NOMO-1 treated with DMSO at 0.1 percent for 48 hours (cell line): ENCODE measurements around the gene ABHD16A.

Source experiments
- DNase-seq: peaks from one replicate; lab custom pipeline; 2025; ENCODE audit not compliant: unreplicated experiment; lab: John Stamatoyannopoulos, UW

ABHD16A gene

DNA sequence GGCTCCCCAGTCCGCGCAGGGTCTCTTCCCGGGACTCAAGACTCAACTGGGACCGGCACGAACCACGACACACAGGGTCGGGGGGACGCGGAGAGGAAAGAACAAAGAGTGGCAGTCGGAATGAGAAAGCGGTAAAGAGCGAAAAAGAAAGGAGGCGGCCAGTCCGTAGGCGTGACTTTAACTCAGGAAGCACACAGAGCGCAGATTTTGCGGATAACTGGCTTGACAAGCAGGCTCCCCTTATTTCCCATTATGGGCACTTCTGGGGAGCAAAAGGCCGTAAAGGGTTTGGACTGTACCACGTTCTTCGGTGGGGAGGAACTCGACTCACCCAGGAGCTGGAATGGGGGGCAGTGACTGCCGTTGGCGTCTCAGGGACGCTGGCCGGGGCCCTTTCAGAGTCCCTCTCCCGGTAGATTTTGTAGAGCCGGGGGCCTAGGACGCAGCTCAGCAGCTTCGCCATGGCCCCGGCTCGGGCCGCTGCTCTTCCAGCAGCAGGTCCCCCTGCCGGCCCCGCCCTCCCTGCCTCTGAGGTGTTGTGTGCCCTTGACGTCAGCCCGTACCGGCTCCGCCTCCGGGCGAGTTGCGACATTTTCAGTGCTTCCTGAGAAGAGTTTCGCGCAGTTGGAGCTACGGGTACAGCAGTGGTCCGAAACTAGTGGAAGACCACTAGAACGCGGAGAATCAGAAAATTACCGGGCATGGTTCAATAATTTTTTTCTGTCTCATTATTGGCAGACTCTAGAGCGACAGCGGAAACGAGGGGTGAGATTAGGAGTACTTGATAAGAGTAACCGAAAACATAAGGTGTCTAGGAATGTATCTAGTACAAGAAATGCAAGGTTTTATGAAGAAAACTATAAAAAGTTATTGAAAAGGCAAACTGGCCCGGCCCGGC lies at the start of gene ABHD16A:
ABHD16A (minus strand) TSS at position 506 of the 898 bp plus-strand sequence; CDS start at position 463, 43 bp downstream.
- peak; percentile 98 for DNase-seq

GRCh38 chr6:31752739-31753319 lies 49.7 kb upstream of the ABHD16A start:
- no peak for DNase-seq

DNA sequence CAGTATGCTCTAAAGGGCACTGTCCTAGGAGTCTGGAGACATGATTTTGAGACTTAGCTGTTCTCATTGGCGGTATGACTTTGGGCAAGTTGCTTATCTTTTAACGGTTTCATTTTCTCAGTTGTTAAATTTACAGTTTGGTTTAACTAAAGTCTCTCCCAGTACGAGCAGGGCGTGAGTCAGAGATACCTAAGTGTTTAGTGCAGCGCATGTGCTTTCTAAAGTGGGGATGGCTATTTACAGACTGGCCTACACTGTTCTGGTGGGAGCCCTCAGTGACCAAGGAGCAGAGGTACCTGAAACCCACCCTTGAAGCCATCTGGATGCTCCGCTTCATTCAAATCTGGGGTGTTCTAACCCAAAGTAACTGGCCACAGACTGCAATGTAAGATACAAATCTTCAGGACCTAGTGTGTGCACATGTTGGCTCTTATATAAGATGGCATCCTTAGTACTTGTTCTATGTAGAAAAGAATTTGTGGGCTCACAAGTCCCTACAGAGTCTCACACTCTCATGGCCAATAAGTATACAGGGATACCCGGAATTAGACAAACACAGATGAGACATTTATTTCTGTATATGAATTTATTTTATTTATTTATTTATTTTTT lies 47.4 kb upstream of the ABHD16A start:
- no peak for DNase-seq

DNA sequence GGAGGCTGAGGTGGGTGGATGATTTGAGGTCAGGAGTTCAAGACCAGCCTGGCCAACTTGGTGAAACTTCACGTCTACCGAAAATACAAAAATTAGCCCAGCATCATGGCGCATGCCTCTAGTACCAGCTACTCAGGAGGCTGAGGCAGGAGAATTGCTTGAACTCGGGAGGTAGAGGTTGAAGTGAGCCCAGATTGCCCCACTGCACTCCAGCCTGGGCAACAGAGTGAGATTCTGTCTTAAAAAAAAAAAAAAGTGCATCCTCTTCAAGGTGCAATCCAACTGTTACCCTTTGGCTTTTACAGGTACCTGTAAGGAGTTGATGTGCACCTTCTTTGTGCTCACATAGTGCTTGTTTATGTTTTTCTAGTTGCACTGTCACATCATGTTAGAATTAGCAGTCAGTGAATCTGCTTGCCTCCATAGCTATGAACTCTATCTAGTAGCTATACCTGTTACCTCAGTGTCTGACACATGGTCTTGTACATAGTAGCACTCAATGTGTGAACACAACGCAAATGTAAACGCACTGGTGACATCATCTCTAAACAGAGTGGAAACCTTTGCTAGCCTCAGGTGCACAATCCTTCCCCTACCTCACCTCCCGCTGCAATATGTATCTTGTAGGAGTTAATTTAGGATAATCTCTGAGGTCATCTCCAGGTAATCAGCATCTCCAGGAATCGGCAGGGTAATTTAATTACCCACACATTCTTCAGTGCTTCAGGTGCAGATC lies 46.3 kb upstream of the ABHD16A start:
- DNase-seq, result no peak

GRCh38 chr6:31744422-31744821 lies 41.3 kb upstream of the ABHD16A start:
- no peak for DNase-seq

DNA sequence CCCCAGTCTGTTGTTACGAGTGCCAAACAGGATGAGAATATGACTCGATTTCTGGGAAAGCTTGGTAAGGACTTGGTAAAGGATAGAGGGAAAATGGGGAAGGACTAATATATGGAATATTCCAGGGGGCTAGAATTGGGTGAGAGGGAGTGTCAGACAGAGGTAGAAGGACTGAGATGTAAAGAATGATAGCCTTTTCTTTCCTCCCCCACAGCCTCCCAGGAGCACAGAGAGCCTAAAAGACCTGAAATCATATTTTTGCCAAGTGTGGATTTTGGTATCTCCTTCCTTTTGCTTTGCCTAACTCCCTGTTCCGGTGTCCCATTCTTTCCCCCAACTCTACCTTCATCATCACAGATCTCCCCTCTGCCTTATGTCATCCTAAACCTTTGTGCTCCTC lies 39.8 kb upstream of the ABHD16A start:
- DNase-seq, result no peak

- DNase-seq, result no peak
These were observed 38.7 kb upstream of the ABHD16A start for GRCh38 chr6:31741815-31742214.

- peak; percentile 70 for DNase-seq
These were observed 37.5 kb upstream of the ABHD16A start for GRCh38 chr6:31740397-31741223.

DNA sequence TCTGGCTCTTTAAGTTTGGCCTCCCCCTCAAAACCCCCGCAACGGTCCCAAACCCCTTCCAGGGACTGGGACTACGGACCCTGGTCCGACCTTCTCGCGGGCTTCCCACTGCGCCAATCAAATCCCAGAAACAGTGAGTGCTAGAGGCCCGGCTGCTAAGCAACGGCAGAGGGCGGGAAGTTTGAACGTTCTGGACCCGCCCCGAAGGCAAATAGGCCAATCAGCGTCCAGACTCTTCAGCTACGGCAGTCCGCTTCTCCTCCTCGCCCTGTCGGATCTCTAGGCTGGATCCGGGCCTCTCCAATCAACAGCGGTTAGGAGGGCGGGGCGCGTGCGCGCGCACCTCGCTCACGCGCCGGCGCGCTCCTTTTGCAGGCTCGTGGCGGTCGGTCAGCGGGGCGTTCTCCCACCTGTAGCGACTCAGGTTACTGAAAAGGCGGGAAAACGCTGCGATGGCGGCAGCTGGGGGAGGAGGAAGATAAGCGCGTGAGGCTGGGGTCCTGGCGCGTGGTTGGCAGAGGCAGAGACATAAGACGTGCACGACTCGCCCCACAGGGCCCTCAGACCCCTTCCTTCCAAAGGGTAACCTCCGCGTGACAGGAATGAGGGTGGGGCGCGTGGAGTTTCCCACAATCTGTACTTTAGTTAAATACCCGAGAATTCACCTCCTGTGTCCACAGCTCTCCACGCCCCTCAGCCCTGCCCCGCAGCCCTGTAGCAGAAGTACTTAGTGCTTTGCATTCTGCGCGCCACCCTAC lies 36.7 kb upstream of the ABHD16A start, which contains the start of gene MSH5:
MSH5 (plus strand) TSS at position 367 of the 758 bp plus-strand sequence. CDS start 462 bp downstream, outside the sequence.
- DNase-seq, result peak; percentile 100

GRCh38 chr6:31737991-31738979 lies 35.2 kb upstream of the ABHD16A start:
- peak; percentile 98 for DNase-seq

DNA sequence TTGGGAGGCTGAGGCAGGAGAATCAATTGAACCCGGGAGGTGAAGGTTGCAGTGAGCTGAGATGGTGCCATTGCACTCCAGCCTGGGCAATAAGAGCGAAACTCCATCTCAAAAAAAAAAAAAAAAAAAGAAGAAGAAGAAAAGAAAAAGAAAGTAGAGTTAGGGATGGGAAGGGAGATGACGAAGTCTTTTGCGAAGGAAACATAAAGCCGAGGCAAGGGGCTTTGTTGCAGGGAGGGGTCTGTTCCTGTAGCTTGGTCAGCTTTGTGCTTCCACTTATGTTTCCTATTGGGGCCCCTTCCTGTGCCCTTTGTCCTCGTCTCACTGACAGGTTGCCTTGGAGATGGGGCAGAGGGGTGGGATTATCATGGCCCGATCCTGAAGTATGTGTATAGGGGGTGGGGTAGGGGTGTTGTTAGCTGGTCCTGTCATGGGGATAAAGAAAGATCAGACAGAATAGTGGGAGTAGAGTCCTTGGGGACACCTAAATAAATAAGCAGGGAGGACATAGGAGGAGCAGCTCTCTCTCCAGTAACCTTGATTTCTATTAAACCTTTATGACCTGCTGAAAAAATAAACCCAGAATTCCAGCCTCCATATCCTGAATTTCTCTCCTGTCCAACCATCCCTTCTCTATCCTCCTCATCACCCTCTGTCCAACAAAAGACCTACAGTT lies 34.3 kb upstream of the ABHD16A start:
- DNase-seq, result peak; percentile 86

GRCh38 chr6:31736768-31737314 lies 33.7 kb upstream of the ABHD16A start:
- no peak for DNase-seq

- DNase-seq, result peak; percentile 87
These were observed 33.1 kb upstream of the ABHD16A start, which contains the start of gene CLIC1 for GRCh38 chr6:31736021-31736767. Gene CLIC1, minus strand, starts transcription at chr6:31736530. Its CDS starts 230 bp downstream, at chr6:31736300.

GRCh38 chr6:31734821-31735406 lies 31.8 kb upstream of the ABHD16A start:
- peak; percentile 67 for DNase-seq

DNA sequence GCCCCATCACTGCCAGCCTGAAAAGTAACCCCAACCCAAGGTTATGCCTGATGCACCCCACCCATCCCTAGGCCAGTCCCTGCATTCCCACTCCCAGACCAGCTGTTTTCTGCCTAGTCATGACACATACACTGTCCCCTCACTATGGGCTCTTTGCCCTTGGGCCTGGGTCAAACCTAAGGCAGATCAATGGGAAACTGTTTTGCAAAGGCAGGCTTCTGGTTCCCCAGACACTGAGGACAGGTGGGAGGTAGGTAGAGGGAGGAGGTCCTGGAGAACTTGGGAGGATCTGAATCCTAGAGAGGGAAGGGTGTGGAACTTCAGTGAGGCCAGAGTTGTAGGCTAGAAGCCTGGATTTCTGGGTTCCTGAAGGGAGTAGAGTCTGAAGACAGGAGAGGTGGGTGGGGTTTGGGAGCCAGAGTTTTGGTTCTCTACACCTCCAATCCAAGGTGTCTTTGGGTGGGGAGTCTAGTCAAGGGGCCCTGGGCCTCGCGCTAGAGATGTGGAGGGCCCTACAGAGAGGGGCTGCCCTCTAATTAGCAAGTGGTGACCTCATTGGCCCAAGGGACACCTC lies 31.2 kb upstream of the ABHD16A start:
- no peak for DNase-seq

DNA sequence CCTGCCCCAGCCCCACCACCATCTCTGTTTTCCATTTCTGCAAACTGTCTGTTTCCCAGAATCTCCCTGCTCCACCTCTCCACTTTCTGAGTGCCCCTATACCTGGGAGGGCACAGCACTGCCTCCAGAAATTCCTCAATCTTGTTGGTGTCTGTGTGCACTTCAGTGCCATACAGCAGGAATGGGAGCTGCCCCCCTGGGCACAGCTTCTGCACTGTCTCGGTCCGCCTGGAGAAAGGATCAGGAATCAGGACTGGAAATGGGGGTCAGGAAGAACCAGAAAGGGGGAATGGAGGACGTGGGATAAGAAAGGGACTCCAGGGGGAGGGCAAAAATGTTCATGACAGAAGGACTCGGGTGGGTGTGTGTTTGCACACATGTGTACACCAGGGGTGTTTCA lies 30.6 kb upstream of the ABHD16A start:
- no peak for DNase-seq
